SK-N-SH (cell line): ENCODE results near the gene NPTX2. TPM values are rescaled to one million over a fixed set of nuclear protein-coding genes. Genes with fewer than 3 reads are reported as not detected.

Source experiments
- CTCF ChIA-PET: fragments of 300-600, 350-600 bp; formaldehyde crosslinking; extraction: SDS; loops from one replicate; lab custom pipeline; 2021; lab: Yijun Ruan, JAX
- POLR2A ChIA-PET: fragments of 350-600 bp; sonication (Branson Sonifier 250); formaldehyde crosslinking; extraction: SDS; loops from one replicate; lab custom pipeline; 2020; ENCODE audit warnings: antibody characterized with exemption, inconsistent platforms; lab: Yijun Ruan, JAX
- DNase-seq: peaks from one replicate; pipeline ENCODE4 v3.0.0; 2012
- H2AFZ ChIP-seq: fragments of 200-600 bp; sonication (generic); 2 replicates; pipeline ENCODE4 v1.8.1; 2016; ENCODE audit warnings: antibody characterized with exemption, mild to moderate bottlenecking, low read depth
- H3F3A ChIP-seq: fragments of 200-600 bp; sonication (generic); replicated peaks from 2 replicates; pipeline ENCODE3; 2016; ENCODE audit warnings: antibody characterized with exemption, mild to moderate bottlenecking; ENCODE audit not compliant: insufficient read depth
- H3K27ac ChIP-seq, 2 experiments: fragments of 200-500 bp in 1 of 2; fragments of 200-600 bp in 1 of 2; sonication (Bioruptor generic) in 1 of 2; sonication (generic), shearing (Covaris generic) in 1 of 2; 2 replicates each; pipeline versions ENCODE4 v1.5.1 to v1.6.1; 2014 to 2016; ENCODE audit warnings: low read depth in 2 of 2, inconsistent platforms in 1 of 2, low read length in 1 of 2, mild to moderate bottlenecking in 1 of 2, mixed read lengths in 1 of 2
- H3K27me3 ChIP-seq: fragments of 200-600 bp; sonication (generic), shearing (Covaris generic); 2 replicates; pipeline ENCODE4 v1.6.1; 2016; ENCODE audit warnings: mixed run types; ENCODE audit not compliant: insufficient read depth
- H3K36me3 ChIP-seq, 2 experiments: fragments of 200-500 bp in 1 of 2; fragments of 200-600 bp in 1 of 2; sonication (Bioruptor generic) in 1 of 2; sonication (generic) in 1 of 2; replicated peaks in 1 of 2; 2 replicates each; pipeline versions ENCODE3 to v1.5.1; 2014 to 2016; ENCODE audit warnings: low read length in 1 of 2, mild to moderate bottlenecking in 1 of 2; ENCODE audit not compliant: insufficient read depth in 2 of 2, control insufficient read depth in 1 of 2
- H3K4me1 ChIP-seq, 2 experiments: fragments of 200-500 bp in 1 of 2; fragments of 200-600 bp in 1 of 2; sonication (Bioruptor generic) in 1 of 2; sonication (generic), shearing (Covaris generic) in 1 of 2; 2 replicates each; pipeline versions ENCODE4 v1.5.1 to v1.6.1; 2014 to 2016; ENCODE audit warnings: low read depth in 1 of 2, low read length in 1 of 2, mixed run types in 1 of 2; ENCODE audit not compliant: insufficient read depth in 2 of 2, control insufficient read depth in 1 of 2
- H3K4me2 ChIP-seq: fragments of 200-600 bp; sonication (generic), shearing (Covaris generic); 2 replicates; pipeline ENCODE4 v1.6.1; 2017; ENCODE audit warnings: mixed run types
- H3K4me3 ChIP-seq, 2 experiments: fragments of 200-500 bp in 1 of 2; fragments of 200-600 bp in 1 of 2; sonication (Bioruptor generic) in 1 of 2; sonication (generic), shearing (Covaris generic) in 1 of 2; 2 replicates each; pipeline versions ENCODE4 v1.5.1 to v1.8.1; 2014 to 2016; ENCODE audit warnings: low read depth in 2 of 2, inconsistent platforms in 1 of 2, low read length in 1 of 2, mild to moderate bottlenecking in 1 of 2, mixed read lengths in 1 of 2, moderate library complexity in 1 of 2
- H3K79me2 ChIP-seq: fragments of 200-600 bp; sonication (generic); 2 replicates; pipeline ENCODE4 v1.8.1; 2017; ENCODE audit warnings: mild to moderate bottlenecking; ENCODE audit not compliant: insufficient read depth
- H3K9ac ChIP-seq: fragments of 200-600 bp; sonication (generic); 2 replicates; pipeline ENCODE4 v1.6.1; 2017; ENCODE audit warnings: mixed run types
- H3K9me2 ChIP-seq: fragments of 200-600 bp; sonication (generic); 2 replicates; pipeline ENCODE4 v1.6.1; 2017; ENCODE audit warnings: mixed run types
- H3K9me3 ChIP-seq: fragments of 200-600 bp; sonication (generic); 2 replicates; pipeline ENCODE4 v1.6.1; 2017; ENCODE audit warnings: mixed run types, mild to moderate bottlenecking, moderate library complexity
- H4K20me1 ChIP-seq: fragments of 200-600 bp; sonication (generic); 2 replicates; pipeline ENCODE4 v1.6.1; 2017; ENCODE audit warnings: mild to moderate bottlenecking, mixed run types; ENCODE audit not compliant: insufficient read depth
- CHD2 ChIP-seq: fragments of 150-350 bp; IDR thresholded peaks from 2 replicates; pipeline ENCODE4 v1.6.1; 2018; ENCODE audit warnings: low read length; ENCODE audit not compliant: partially characterized antibody
- ELF1 ChIP-seq: IDR thresholded peaks from 2 replicates; pipeline ENCODE4 v1.4.0; 2012
- EP300 ChIP-seq, 2 experiments: IDR thresholded peaks; 2 replicates each; pipeline versions ENCODE4 v1.4.0 to v1.6.1; 2012; ENCODE audit warnings: borderline replicate concordance in 1 of 2, low read depth in 1 of 2, low read length in 1 of 2
- EZH2phosphoT487 ChIP-seq: fragments of 200-600 bp; sonication (generic); IDR thresholded peaks from 2 replicates; pipeline ENCODE4 v1.6.1; 2017; ENCODE audit warnings: low read depth, mixed run types, mild to moderate bottlenecking, antibody characterized with exemption, moderate library complexity, borderline replicate concordance
- FOXJ3 ChIP-seq: sonication (generic); formaldehyde crosslinking; IDR thresholded peaks from 2 replicates; pipeline ENCODE4 v1.5.1; 2020; ENCODE audit warnings: mild to moderate bottlenecking, missing genetic modification reagents
- FOXM1 ChIP-seq: IDR thresholded peaks from 2 replicates; pipeline ENCODE4 v1.4.0; 2012; ENCODE audit warnings: low read depth, mild to moderate bottlenecking
- GABPA ChIP-seq: IDR thresholded peaks from 2 replicates; pipeline ENCODE4 v1.4.0; 2012; ENCODE audit warnings: low read depth, mild to moderate bottlenecking
- JUND ChIP-seq: IDR thresholded peaks from 2 replicates; pipeline ENCODE4 v1.4.0; 2012
- MAX ChIP-seq: IDR thresholded peaks from 2 replicates; pipeline ENCODE4 v1.4.0; 2012; ENCODE audit warnings: low read depth
- MEF2A ChIP-seq: IDR thresholded peaks from 2 replicates; pipeline ENCODE4 v1.4.0; 2012; ENCODE audit warnings: low read depth, borderline replicate concordance
- NFIC ChIP-seq: IDR thresholded peaks from 2 replicates; pipeline ENCODE4 v1.4.0; 2012; ENCODE audit warnings: borderline replicate concordance
- NRF1 ChIP-seq: IDR thresholded peaks from 2 replicates; pipeline ENCODE4 v1.6.1; 2012; ENCODE audit warnings: low read depth, mild to moderate bottlenecking, low read length
- PBX3 ChIP-seq: IDR thresholded peaks from 2 replicates; pipeline ENCODE4; 2012
- POLR2AphosphoS5 ChIP-seq: IDR thresholded peaks from 2 replicates; pipeline ENCODE4 v1.6.1; 2012; ENCODE audit warnings: low read depth, low read length
- RAD21 ChIP-seq: IDR thresholded peaks from 2 replicates; pipeline ENCODE4 v1.6.1; 2012; ENCODE audit warnings: mild to moderate bottlenecking, low read length
- RFX5 ChIP-seq: IDR thresholded peaks from 2 replicates; pipeline ENCODE4 v1.6.1; 2012; ENCODE audit warnings: mild to moderate bottlenecking, improper control_type of control experiment, low read length
- SMC3 ChIP-seq: IDR thresholded peaks from 2 replicates; pipeline ENCODE4 v1.6.1; 2012; ENCODE audit warnings: low read depth, low read length, improper control_type of control experiment
- TEAD4 ChIP-seq: IDR thresholded peaks from 2 replicates; pipeline ENCODE4 v1.4.0; 2012; ENCODE audit warnings: mild to moderate bottlenecking, borderline replicate concordance; ENCODE audit not compliant: insufficient read depth
- USF1 ChIP-seq: IDR thresholded peaks from 2 replicates; pipeline ENCODE4 v1.4.0; 2012; ENCODE audit warnings: low read depth, borderline replicate concordance
- USF2 ChIP-seq: fragments of 150-350 bp; IDR thresholded peaks from 2 replicates; pipeline ENCODE4 v1.6.1; 2017; ENCODE audit warnings: antibody characterized with exemption, low read length, low read depth, borderline replicate concordance
- WGBS: methylation state at CpG from one replicate; pipeline ENCODE4 v1.1.6; 2017; ENCODE audit warnings: low lambda C conversion rate; 5-methylcytosine and 5-hydroxymethylcytosine counted together
- polyA plus RNA-seq, 3 experiments: library from polyadenylated mRNA; depleted of rRNA; stranded (reverse); fragments of >200 nt; gene quantifications; 2 replicates each; pipeline ENCODE4 v1.2.3, GENCODE V29; 2012

The NPTX2 gene
- polyA plus RNA-seq, 1 of the 3 experiments (the other 2 are of a cell fraction), result 0.41 TPM

GRCh38 chr7:98656899-98657298 lies 39.8 kb downstream of the NPTX2 start:
- Histone ChIP-seq H3K9ac (no peak overlapping the region), H3K4me3 (no peak overlapping the region), H3K4me1 (no peaks in the 10 kb centered on the region; a peak in 1 of 4 replicates), H3K4me2 (no peak overlapping the region), H2AFZ (no peak overlapping the region)
- TF ChIP-seq MEF2A, result no peak
- no peak for TF ChIP-seq USF1
- no peak for TF ChIP-seq FOXJ3 (CRISPR knock-in tag)
- no peak for TF ChIP-seq CHD2
- TF ChIP-seq EZH2phosphoT487, result no peak
- no peak for TF ChIP-seq RAD21
- no peak for TF ChIP-seq NFIC
- TF ChIP-seq ELF1, result no peak
- no peak for TF ChIP-seq FOXM1
- TF ChIP-seq EP300 (IDR thresholded peaks at IDR 0.05; ENCODE audit: borderline replicate concordance in 1 of 2, low read depth in 1 of 2, low read length in 1 of 2), result no peak
- no peak for TF ChIP-seq JUND
- no peak for TF ChIP-seq MAX
- no peak for TF ChIP-seq GABPA
- TF ChIP-seq PBX3, result no peak
- no peak for TF ChIP-seq RFX5
- TF ChIP-seq SMC3, result no peak
- TF ChIP-seq NRF1, result no peak
- TF ChIP-seq TEAD4, result no peak
- no peak for TF ChIP-seq POLR2AphosphoS5
- no peak for TF ChIP-seq USF2
- TF ChIP-seq, all 33 proteins: peak for 0
- Histone ChIP-seq H3K27ac (no peak overlapping the region), H4K20me1 (no peaks in the 10 kb centered on the region), H3K79me2 (no peaks in the 10 kb centered on the region), H3K9me3 (no peaks in the 10 kb centered on the region; the same call in 1 of the 2 replicates), H3F3A (no peaks in the 10 kb centered on the region), H3K9me2 (no peaks in the 10 kb centered on the region), H3K36me3 (no peaks in the 10 kb centered on the region), H3K27me3 (no peaks in the 10 kb centered on the region)
- CTCF ChIA-PET, result no interaction called here
- 39% methylated on average over 7 of the region's 7 CpGs for WGBS
- DNase-seq, result no peak
- POLR2A ChIA-PET, result no interaction called here
